ENCODE data around the gene KRT1. TPM values are rescaled to one million over a fixed set of nuclear protein-coding genes. Genes with fewer than 3 reads are reported as not detected.

The KRT1 gene
- total RNA-seq, 3 donors from 2014 or later: not detected

GRCh38 chr12:52708010-52708409 lies 27.8 kb upstream of the KRT1 start:
- Histone ChIP-seq H3K36me3 (no peaks in the 10 kb centered on the region), H3K27ac (no peak overlapping the region), H3K9me3 (no peaks in the 10 kb centered on the region), H3K27me3 (peaks cover 0 to 6% of the 10 kb centered on the region in 2 donors), H3K4me3 (no peak overlapping the region), H3K4me1 (no peaks in the 10 kb centered on the region)
- TF ChIP-seq POLR2AphosphoS5 (IDR thresholded peaks at IDR 0.05) (no peak), POLR2A (IDR thresholded peaks at IDR 0.05) (no peak), CTCF (IDR thresholded peaks at IDR 0.05) (no peak)
- DNase-seq (ENCODE audit: low spot score in 2 of 2): no peak
- intact Hi-C loops (cut with DNase I; ENCODE audit: low total_unique reads): no loop called here

DNA sequence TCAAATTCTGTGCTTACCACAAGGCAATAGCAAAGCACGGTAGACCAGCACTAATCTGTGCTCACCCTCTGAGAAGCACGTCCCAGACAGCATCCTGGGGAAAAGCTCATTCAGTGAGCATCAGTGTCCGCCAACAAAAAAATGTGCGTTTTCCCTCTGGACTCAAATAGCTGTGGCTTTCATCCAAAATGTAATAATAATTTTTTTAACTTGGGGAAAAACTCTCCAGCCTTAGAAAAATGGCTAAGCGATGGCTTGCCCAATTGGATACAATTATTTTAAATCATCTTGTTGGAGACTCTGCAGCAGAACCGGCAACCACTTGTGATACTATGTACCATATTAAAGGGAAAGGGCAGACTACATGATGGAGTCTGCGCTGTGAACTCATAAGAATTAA lies 24.3 kb upstream of the KRT1 start:
- no peaks in the 10 kb centered on the region for H3K9me3 ChIP-seq
- DNase-seq (ENCODE audit: low spot score in 2 of 2): no peak
- no peak overlapping the region for H3K27ac ChIP-seq
- H3K36me3 ChIP-seq: no peaks in the 10 kb centered on the region
- H3K27me3 ChIP-seq: no peaks in the 10 kb centered on the region
- TF ChIP-seq CTCF (IDR thresholded peaks at IDR 0.05) (no peak), POLR2AphosphoS5 (IDR thresholded peaks at IDR 0.05) (no peak), POLR2A (IDR thresholded peaks at IDR 0.05) (no peak)
- intact Hi-C loops (cut with DNase I; ENCODE audit: low total_unique reads): no loop called here
- H3K4me3 ChIP-seq: no peak overlapping the region
- H3K4me1 ChIP-seq: no peaks in the 10 kb centered on the region

- H3K9me3 ChIP-seq: no peaks in the 10 kb centered on the region
- no peak for TF ChIP-seq CTCF (IDR thresholded peaks at IDR 0.05)
- TF ChIP-seq POLR2AphosphoS5 (IDR thresholded peaks at IDR 0.05): no peak
- TF ChIP-seq POLR2A (IDR thresholded peaks at IDR 0.05): no peak
- H3K27me3 ChIP-seq: no peaks in the 10 kb centered on the region
- H3K36me3 ChIP-seq: no peaks in the 10 kb centered on the region
- H3K27ac ChIP-seq: no peak overlapping the region
- intact Hi-C loops (cut with DNase I; ENCODE audit: low total_unique reads): no loop called here
- DNase-seq (ENCODE audit: low spot score in 2 of 2): no peak
- no peak overlapping the region for H3K4me3 ChIP-seq
- no peaks in the 10 kb centered on the region for H3K4me1 ChIP-seq
These were observed 23.7 kb upstream of the KRT1 start for GRCh38 chr12:52703878-52704277.

DNA sequence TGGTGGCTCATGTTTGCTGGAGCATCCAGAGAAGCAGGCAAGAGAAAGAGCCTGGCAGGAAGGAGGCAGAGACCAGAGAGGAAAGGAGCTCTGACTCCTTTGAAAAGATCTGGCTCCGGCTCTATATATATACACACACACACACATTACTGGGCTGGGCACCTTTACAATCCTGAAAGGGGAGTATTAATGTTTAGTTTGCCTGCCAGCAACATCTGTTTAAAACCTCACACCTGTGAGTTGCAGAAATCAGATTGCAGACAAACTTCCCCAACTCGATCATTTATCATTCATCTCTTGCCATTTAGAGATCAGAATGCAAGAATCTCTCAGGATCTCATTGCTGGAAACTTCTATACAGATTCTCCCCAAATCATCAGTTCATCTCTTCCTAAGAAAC lies 23.2 kb upstream of the KRT1 start, which contains the start of gene KRT77:
TSS of gene KRT77 (minus strand) at position 101 of the 400 bp plus-strand sequence. CDS start at position 11, 90 bp downstream.
- H3K27me3 ChIP-seq: no peaks in the 10 kb centered on the region
- no peaks in the 10 kb centered on the region for H3K4me1 ChIP-seq
- TF ChIP-seq CTCF (IDR thresholded peaks at IDR 0.05) (no peak), POLR2A (IDR thresholded peaks at IDR 0.05) (no peak), POLR2AphosphoS5 (IDR thresholded peaks at IDR 0.05) (no peak)

DNA sequence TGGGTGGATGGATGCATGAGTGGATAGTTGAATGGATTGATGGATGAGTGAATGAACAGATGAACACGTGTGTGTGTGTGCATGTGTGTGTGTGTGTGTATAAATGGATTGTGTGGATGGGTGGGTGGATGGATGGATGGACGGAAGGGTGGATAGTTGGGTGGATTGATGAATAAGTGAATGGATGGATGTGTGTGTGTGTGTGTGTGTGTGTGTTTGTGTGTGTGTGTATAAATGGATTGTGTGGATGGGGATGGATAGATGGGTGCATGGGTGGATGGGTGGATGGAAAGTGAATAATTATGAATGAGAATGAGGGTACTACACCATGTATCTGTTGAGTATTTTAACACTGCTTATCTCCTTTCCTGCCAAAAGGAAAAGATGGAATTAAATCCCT lies 22.1 kb upstream of the KRT1 start:
- intact Hi-C loops (cut with DNase I; ENCODE audit: low total_unique reads): no loop called here
- no peaks in the 10 kb centered on the region for H3K27me3 ChIP-seq
- no peaks in the 10 kb centered on the region for H3K9me3 ChIP-seq
- H3K27ac ChIP-seq: no peak overlapping the region
- DNase-seq (ENCODE audit: low spot score in 2 of 2): no peak
- H3K36me3 ChIP-seq: no peaks in the 10 kb centered on the region
- no peak overlapping the region for H3K4me3 ChIP-seq
- H3K4me1 ChIP-seq: no peaks in the 10 kb centered on the region
- TF ChIP-seq POLR2AphosphoS5 (IDR thresholded peaks at IDR 0.05): no peak

More for the DNA sequence above, 23.2 kb upstream of the KRT1 start, which contains the start of gene KRT77:
- Histone ChIP-seq H3K9me3 (no peaks in the 10 kb centered on the region), H3K36me3 (no peaks in the 10 kb centered on the region), H3K4me3 (no peak within 1 kb of the TSS), H3K27ac (no peak within 1 kb of the TSS)
- DNase-seq (ENCODE audit: low spot score in 2 of 2): no peak
- intact Hi-C loops (cut with DNase I; ENCODE audit: low total_unique reads): no loop called here

GRCh38 chr12:52701281-52701680 lies 21.1 kb upstream of the KRT1 start:
- Histone ChIP-seq H3K4me3 (no peak overlapping the region), H3K27ac (no peak overlapping the region), H3K4me1 (no peaks in the 10 kb centered on the region), H3K27me3 (peaks cover 0 to 7% of the 10 kb centered on the region in 2 donors), H3K9me3 (no peaks in the 10 kb centered on the region), H3K36me3 (no peaks in the 10 kb centered on the region)
- TF ChIP-seq POLR2AphosphoS5 (IDR thresholded peaks at IDR 0.05) (no peak), CTCF (IDR thresholded peaks at IDR 0.05) (no peak)
- no peak for DNase-seq (ENCODE audit: low spot score in 2 of 2)
- intact Hi-C loops (cut with DNase I; ENCODE audit: low total_unique reads): no loop called here
